HG03280 (cell line): ENCODE measurements around the gene HMG20A.
"Not testable (repeated sequence)": the region's sequence is repeated elsewhere in the genome, so short reads cannot be mapped to it uniquely, and the experiment has no call there.

ENCODE experiments used
- ATAC-seq: cut with Tn5 transposase; IDR thresholded peaks from one replicate; pipeline ENCODE4 v1.9.1; 2021; ENCODE audit warnings: mild to moderate bottlenecking, moderate library complexity; ENCODE audit not compliant: unreplicated experiment

HMG20A gene

DNA sequence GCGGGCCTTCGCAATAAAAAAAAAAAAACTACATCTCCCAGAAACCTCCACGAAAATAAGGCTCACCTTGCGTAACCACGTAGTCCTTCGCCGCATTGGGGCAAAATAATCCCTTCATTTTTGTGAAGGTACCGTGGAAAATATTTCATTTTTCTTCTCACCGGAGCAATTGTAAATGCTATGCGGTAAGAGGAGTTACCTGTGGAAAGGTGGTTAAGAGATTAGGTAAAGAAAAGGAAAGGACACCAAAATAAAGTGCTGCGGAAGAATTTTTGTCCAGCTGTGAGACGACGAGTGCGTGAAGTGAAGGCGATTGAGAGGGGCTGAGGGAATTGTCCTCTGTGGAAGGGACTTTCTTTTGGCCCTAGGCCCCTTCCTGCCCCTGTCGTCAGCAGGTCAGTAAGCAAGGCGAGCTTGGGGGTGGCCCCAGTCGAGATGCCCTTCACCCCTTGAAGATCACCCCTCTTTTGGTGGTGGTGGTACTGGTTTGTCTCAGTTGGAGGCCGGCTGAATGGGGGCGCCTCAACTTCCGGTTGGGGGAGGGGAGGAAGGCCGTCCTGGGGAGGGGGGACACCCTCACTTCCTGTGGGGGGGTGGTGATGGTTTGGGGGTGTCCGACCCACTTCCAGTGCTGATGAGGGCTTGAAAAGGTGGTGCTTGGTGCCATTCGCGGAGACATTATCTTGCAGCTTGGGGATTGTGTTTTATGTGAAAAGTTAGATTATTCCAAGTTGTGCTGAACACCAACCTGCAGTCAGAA, at the start of gene HMG20A:
TSS of gene HMG20A (plus strand) at position 279 of the 760 bp plus-strand sequence. CDS start 37,520 bp downstream, outside the sequence.
- ATAC-seq: peak; percentile 43

DNA sequence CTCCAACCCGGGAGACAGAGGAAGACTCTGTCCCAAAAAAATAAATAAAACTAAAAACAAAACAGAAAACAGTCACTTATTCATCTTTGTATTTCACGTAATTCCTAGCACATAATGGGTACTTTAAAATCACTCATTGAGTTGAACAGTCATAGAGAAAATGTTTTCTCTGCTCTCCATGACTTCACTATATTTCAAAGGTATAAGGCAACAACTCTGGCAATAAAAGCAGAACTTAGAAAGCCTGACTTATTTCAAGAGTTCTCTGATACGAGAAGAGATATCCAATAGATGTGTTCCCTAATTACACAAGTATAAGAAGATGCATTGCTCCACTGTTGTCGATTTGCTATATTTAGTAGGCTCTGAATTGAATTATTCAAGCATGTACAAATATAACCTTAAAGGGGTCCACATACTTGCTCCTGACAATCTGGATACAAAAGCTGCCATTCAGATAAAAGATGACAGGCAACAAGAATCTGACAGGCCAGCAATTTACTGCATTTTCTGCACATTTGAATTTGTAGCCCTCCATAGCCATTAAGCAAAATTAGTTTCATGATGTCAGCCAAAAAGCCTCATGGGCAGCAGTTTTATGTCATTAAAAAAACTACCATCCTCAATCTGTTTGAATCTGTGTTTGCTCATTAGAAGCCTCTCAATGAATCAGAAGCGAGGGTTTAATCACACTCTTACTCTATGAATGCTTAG, 48.7 kb upstream of the HMG20A start:
- ATAC-seq: no peak

DNA sequence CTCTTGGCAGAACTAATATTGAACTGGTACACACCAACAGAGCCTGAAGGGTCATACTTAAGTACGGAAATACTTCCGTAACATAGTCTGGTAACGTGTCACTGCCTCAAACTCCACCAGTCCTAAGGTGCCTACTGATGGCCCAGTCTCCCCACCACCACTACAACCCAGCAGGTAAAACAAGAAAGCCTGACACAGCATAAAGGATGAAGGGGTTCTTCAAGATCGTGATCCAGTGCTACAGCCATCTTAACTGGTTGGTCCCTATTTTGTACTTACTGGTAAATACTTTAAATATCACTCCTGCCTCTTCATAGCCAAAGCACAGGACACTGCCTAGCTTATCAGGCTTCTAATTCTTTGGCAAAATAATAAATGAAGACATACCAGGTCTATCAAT, 47.2 kb upstream of the HMG20A start:
- ATAC-seq: no peak

DNA sequence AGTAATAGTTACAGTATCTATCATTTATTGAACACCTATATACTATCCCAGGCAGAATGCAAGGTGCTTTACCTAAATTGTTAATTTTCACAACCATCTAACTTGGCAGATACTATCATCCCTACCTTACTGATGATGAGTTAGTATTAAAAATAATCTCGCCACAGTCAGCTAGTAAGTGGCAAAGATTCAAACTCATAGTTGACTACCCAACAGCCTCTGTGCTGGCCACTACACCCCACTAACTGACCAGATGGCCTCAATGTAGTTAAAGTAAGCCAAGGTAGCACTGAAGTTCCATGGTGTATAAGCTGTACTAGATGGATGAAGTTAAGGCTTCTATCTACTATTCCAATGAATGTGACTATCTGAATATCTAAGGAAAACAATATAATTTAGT, 45.6 kb upstream of the HMG20A start:
- no peak for ATAC-seq

DNA sequence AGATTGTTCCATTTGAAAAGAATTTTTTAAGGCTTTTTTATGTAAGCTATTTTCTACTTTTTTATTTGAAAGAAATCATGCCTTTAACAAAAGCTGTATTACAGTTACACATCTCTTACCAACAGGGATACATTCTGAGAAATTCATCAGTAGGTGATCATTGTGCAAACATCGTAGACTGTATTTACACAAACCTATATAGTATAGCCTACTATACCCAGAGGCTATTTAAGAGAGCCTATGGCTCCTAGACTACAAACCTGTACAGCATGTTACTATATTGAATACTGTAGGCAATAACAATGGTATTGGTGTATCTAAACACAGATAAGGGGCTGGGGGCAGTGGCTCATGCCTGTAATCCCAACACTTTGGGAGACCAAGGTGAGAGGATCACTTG, 43.9 kb upstream of the HMG20A start:
- ATAC-seq: no peak

DNA sequence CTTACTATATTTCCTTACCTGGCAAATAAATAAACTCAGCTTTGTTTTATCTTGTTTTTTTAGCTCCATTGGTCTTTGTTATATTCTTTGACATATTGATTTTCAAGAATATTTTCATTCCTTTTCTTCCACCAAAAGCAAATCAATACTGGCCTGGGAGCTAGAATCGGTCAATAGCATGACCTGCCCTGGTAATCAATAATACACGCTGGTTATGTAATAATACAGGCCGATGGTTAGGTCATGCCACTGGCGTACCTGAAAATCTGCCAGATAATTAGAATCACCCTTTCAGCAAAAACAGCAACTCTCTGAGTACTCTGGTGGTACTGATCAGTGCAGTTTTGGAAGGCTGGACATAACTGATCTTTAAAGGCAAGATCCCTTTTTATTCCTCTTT, 40.7 kb upstream of the HMG20A start:
- ATAC-seq: no peak

DNA sequence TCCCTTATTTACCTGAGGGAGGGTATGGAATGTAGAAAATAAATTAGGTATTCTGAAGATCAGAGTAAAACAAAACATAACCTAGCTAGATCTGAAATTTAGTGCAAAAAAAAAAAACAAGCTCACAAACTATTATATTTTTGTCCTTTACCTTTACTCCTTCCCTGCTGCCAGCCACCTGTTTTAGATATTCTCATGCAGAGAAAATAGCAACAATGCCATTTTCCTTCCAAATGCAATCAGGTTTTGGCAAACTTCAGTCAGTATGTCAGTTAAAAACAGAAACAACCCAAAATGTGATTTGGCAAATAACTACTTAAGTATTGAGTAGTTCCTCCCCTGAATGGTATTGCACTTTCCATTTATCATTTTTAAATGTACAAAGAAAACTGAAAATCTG, 36.6 kb upstream of the HMG20A start:
- ATAC-seq: no peak

DNA sequence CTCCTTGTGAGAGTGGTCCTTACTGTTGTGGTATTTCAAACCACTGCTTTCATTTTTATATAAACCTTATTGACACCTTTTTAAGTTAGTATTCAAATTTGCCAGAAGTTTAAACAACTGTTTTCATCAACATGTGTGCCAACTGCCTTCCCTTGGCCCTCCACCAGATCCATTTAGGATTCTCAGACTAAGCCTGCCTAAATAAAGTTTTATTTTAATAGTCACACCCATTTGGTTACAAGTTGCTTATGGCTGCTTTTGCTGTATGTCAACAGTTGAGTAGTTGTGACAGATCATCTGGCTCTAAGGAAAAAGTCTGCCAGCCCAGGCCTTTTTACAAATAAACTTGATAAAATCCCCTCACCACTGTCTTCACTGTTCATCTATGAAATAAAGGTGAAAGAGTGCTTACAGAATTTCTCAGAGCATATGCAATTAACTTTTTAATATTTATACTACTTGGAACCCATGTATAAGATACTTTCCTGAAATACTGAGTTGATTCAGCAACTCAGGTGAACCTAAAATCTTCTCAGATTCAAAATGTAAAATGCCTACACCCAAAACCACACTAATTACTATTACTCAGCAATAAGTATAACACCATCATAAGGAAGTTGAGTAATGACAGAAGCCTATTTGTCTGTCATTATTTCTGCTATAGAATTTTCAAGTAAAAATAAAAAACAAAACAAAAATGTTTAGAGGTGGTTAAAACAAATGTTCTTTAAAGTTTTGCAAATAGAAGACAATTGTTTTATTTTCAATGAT, 35.9 kb upstream of the HMG20A start:
- no peak for ATAC-seq

DNA sequence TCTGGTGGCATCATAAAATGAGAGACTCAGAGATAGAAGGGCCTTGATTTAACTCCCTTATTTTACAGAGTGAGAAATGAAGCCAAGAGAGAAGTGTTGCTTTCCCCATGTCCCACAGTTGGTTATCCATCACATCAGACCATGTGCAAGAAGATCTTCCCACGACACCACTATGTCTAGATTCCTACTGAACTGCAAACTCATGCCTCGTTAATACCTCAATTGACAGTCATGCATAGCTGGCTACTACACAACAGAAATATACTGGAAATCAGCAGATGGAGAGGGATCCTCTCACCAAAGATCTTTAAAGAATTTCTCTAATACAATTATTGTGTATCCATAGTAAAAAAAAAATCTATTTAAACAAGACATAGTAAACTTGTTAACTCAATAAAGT, 34.1 kb upstream of the HMG20A start:
- no peak for ATAC-seq

DNA sequence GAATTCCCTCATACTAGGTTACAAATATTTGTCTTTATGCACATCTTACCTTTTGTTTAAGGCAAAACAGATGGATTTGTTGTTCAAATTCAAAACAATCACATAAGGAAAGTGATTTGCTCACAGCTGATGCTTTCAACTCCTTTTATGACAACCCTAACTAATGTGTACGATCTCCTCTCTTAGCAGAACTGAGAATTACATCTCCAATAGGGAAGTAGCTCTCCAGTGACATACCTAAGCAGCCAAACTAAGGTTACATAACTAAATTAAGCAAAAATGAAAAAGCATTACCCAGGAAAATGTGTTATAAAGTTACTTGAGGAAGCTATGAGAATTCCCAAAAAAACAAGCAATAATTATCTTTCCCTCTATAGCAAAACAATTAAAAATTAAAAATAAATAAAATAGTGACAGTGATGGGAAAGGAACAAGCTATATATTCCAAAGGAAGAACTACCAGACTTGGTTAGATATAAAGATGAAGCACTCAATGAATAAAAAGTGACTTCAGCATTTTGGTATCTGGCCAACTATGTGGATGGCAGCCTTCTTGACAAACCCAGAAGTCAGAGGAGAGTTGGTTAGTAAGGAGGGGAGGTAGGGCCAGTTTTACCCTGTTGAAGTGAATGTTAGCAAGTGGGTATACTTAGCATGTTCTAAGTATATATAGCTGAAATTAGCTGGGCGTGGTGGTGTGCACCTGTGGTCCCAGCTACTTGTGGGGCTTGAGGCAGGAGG, 33.2 kb upstream of the HMG20A start:
- no peak for ATAC-seq

DNA sequence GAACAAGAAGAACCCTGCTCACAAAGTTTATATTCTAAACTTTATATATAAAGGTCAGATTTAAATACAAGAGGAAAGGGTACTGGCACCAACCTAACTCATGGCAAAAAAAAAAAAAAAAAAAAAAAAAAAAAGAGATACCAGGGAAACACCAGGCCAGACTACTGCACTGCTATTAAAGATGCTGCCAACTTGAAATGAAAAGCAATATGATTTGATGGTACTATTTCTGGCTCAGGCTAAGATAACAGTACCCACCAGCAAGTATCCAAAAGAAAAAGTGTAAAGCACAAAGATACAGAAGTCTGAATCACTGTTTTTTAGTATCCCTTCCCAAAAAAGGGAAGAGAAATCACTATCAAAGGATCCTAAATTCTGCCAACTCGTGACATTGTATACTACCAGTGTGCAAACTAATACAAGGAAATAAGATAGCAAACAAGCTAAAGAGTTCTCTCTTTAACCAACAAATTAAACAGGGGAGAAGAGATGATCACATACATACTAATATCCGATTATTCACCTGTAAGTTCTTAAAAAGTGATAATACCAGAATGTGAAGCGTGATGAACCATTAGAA, 29.2 kb upstream of the HMG20A start:
- ATAC-seq: no peak

DNA sequence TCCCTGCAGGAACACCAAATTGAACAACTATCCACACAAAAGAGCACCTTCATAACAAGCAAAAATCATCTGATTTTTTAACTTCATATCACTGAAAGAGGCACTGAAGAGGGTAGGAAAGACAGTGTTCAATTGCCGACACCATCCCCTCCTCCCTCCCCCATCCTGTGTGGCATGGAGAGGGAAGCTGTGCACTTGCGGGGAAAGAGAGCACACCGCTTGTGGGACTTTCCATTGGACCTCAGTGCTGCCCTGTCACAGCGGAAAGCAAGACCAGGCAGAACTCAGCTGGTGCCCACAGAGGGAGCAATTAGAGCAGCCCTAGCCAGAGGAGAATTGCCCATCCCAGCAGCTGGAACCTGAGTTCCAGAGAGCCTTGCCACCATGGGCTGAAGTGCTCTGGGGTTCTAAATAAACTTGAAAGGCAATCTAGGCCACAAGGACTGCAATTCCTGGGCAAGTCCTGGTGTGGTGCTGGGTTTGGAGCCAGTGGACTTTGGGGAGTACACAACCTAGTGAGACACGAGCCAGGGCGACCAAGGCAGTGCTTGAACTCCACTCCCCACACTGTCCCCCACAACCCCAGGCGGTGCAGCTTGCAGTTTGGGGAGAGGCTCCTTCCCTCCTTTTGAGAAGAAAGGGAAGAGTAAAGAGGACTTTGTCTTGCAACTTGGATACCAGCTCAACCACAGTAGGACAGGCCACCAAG, 27.8 kb upstream of the HMG20A start:
- no peak for ATAC-seq

DNA sequence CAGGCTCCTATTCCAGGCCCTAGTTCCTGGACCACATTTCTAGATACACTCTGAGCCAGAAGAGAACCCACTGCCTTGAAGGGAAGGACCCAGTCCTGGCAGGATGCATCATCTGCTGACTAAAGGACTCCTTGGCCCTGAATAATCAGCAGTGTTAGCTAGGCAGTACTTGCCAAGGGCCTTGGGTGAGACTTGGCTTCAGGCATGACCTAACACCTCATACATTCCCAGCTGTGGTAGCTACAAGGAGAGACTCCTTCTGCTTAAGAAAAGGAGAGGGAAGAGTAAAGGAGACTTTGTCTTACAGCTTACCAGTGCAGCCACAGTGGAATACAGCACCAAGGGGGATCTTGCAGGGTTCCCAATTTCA, 27.2 kb upstream of the HMG20A start:
- no peak for ATAC-seq

DNA sequence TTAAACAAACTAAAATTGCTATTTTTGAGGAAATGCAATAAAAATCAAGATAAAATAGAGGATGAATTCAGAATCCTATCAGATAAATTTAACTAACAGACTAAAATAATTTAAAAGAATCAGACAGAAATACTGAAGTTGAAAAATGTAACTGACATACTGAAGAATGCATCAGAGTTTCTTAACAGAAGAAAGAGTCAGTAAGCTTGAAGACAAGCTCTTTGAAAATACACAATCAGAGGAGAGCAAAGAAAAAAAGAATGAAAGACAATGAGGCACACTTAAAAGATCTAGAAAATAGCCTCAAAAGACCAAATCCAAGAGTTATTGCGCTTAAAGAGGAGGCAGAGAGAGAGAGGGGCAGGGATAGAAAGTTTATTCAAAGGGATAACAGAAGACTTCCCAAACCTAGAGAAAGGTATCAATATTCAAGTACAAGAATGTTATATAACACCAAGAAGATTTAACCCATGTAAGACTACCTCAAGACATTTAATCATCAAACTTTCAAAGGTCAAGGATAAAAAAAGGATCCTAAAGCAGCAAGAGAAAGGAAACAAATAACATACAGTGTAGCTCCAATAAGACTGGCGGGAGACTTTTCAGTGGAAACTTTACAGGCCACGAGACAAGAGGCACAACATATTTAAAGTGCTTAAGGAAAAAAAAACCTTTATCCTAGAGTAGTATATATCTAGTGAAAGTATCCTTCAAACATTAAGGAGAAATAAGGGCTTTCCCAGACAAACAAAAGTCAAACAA, 25.5 kb upstream of the HMG20A start:
- ATAC-seq: no peak

DNA sequence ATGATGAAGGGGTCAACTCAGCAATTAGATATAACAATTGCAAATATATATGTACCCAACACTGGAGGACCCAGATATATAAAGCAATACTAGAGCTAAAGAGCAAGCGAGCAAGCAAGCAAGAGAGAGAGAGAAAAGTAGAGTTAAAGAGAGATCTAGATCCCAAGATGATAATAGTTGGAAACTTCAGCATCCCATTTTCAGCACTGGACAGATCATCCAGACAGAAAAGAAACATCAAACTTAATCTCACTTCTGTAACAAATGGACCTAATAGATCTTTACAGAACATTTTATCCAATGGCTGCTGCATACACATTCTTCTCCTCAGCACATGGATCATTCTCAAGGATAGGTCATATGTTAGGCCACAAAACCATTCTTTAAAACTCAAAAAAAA, 24.0 kb upstream of the HMG20A start:
- no peak for ATAC-seq

DNA sequence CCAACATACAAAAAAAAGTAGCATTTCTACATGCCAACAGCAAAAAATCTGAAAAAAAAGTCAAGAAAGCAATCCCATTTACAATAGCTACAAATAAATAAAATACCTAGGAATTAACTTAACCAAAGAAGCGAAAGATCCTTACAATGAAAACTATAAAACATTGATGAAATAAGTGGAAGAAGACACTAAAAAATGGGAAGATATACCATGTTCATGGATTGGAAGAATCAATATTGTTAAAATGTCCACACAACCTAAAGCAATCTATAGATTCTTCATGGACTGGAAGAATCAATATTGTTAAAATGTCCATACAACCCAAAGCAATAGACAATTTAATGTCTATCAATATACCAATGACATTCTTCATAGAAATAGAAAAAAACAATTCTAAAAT, 21.8 kb upstream of the HMG20A start:
- ATAC-seq: no peak

DNA sequence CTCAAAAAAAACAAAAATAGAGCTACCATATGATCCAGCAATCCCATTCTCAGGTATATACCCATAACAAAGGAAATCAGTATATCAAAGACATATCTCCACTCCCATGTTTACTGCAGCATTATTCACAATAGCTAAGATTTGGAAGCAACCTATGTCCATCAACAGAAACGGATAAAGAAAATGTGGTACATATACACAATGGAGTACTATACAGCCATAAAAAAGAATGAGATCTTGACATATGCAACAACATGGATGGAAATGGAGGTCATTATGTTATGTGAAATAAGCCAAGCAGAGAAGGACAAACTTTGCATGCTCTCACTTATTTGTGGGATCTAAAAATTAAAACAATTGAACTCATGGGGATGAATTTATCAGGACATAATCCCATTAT, 20.4 kb upstream of the HMG20A start:
- ATAC-seq: no peak

DNA sequence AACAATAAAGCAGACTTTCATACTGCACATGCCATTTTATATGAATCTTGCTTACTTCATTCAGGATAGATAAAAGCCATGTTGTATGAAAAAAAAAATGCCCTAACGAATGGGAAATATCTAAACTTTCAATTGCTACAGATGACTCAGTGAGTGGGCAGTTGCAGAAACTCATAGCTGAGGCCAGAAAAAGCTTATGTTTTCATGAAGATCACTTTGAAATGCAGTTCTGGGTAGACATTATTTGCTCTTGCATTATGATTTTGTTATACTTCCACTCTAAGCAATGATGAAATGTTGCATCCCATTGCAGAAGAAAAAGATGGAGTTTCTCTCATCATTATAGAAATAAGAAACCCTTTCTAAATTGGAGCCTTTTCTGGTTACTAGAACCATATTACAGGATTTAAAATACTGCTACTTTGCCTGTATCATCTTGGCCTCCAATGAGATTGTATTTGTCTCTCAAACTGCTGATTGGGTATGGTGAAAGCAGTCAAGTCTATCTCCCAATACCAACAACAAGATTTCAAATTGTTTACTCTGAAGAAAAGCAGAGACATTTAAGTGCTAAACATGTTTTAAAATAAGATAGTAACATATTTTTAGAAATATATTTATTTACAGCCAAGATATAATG, 17.8 kb upstream of the HMG20A start:
- no peak for ATAC-seq

DNA sequence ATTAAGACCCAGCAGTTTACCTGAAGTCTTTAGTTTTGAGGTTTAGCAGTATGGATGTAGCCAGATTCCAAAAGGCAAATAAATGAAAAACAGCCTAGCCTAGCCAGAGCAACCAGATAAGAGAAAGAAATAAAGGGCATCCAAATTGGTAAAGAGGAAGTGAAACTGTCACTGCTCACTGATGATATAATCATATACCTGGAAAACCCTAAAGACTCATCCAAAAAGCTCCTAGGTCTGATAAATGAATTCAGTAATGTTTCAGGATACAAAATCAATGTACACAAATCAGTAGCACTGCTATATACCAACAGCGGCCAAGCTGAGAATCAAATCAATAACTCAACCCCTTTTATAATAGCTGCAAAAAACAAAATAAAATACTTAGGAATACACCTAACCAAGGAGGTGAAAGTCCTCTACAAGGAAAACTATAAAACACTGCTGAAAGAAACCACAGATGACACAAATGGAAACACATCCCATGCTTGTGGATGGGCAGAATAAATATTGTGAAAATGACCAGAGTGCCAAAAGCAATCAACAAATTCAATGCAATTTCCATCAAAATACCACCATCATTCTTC, 14.4 kb upstream of the HMG20A start:
- ATAC-seq: not testable (repeated sequence)
